HCT116 (cell line): ENCODE results near the gene TRDN. TPM values are rescaled to one million over a fixed set of nuclear protein-coding genes. Genes with fewer than 3 reads are reported as not detected.

ENCODE experiments used
- ATAC-seq: fragments of 200-7000 bp; cut with Tn5 transposase; 2 replicates; pipeline ENCODE4 v1.9.1; 2020; ENCODE audit warnings: mild to moderate bottlenecking, moderate library complexity
- BruUV-seq: library from RNA; stranded (reverse); fragments of 400-500 nt; replicated peaks from 2 replicates; lab custom pipeline; 2021; lab: Mats Ljungman, UMichigan
- CTCF ChIA-PET: fragments of 300-600 bp; sonication (Branson Sonifier 250); formaldehyde crosslinking; loops from one replicate; lab custom pipeline; 2021; ENCODE audit warnings: antibody characterized with exemption; lab: Charles Lee
- POLR2A ChIA-PET: fragments of 300-600, 350-600 bp; sonication (Branson Sonifier 250); formaldehyde crosslinking; loops from one replicate; lab custom pipeline; 2021; ENCODE audit warnings: antibody characterized with exemption; lab: Charles Lee
- RAD21 ChIA-PET, 2 experiments: fragments of 300-600 bp; sonication (Branson Sonifier 250); formaldehyde crosslinking; loops; one replicate each; lab custom pipeline; 2023; ENCODE audit warnings: low total read pairs in 2 of 2; ENCODE audit not compliant: uncharacterized antibody in 2 of 2, unreplicated experiment in 2 of 2, low non-redundant PET in 1 of 2; lab: Charles Lee
- DNase-seq: peaks from one replicate; pipeline ENCODE4 v3.0.0-alpha.2; 2010; ENCODE audit warnings: low read depth, low spot score
- H2AFZ ChIP-seq: fragments of 200-600 bp; shearing (Covaris generic), sonication (generic); 2 replicates; pipeline ENCODE4 v1.6.1; 2017; ENCODE audit warnings: low read depth, mixed run types, mixed read lengths, antibody characterized with exemption, low read length; ENCODE audit not compliant: poor library complexity, severe bottlenecking
- H3K27ac ChIP-seq: 2 replicates; pipeline ENCODE4 v1.5.1; 2012; ENCODE audit warnings: low read depth, low read length
- H3K27me3 ChIP-seq: fragments of 200-600 bp; sonication (generic); 2 replicates; pipeline ENCODE4 v1.6.1; 2016; ENCODE audit warnings: mixed run types, low read length, mixed read lengths; ENCODE audit not compliant: insufficient read depth
- H3K36me3 ChIP-seq, 2 experiments: fragments of 200-500 bp in 1 of 2; fragments of 200-600 bp in 1 of 2; sonication (Bioruptor generic) in 1 of 2; sonication (generic) in 1 of 2; 2 replicates each; pipeline versions ENCODE4 v1.5.1 to v1.6.1; 2014 to 2016; ENCODE audit warnings: low read length in 2 of 2, inconsistent platforms in 1 of 2, mixed read lengths in 1 of 2, mixed run types in 1 of 2; ENCODE audit not compliant: insufficient read depth in 2 of 2, control insufficient read depth in 1 of 2
- H3K4me1 ChIP-seq, 2 experiments: fragments of 200-600 bp in 1 of 2; sonication (generic) in 1 of 2; 2 replicates each; pipeline versions ENCODE4 v1.5.1 to v1.6.1; 2012 to 2017; ENCODE audit warnings: low read length in 2 of 2, inconsistent platforms in 1 of 2, mild to moderate bottlenecking in 1 of 2, mixed read lengths in 1 of 2, mixed run types in 1 of 2, moderate library complexity in 1 of 2; ENCODE audit not compliant: insufficient read depth in 2 of 2, control insufficient read depth in 1 of 2
- H3K4me2 ChIP-seq: fragments of 200-600 bp; sonication (generic); 2 replicates; pipeline ENCODE4 v1.6.1; 2017; ENCODE audit warnings: mixed run types, low read length, mixed read lengths
- H3K4me3 ChIP-seq, 2 experiments: fragments of 200-600 bp in 1 of 2; sonication (generic) in 1 of 2; replicated peaks in 1 of 2; 2 replicates each; pipeline ENCODE4 v1.5.1; 2011 to 2016; ENCODE audit warnings: low read length in 2 of 2, control low read depth in 1 of 2, low read depth in 1 of 2, mild to moderate bottlenecking in 1 of 2, mixed read lengths in 1 of 2, mixed run types in 1 of 2
- H3K79me2 ChIP-seq: fragments of 200-600 bp; sonication (generic); 2 replicates; pipeline ENCODE4 v1.6.1; 2017; ENCODE audit warnings: mild to moderate bottlenecking, mixed run types, low read length, moderate library complexity, mixed read lengths; ENCODE audit not compliant: insufficient read depth
- H3K9ac ChIP-seq: fragments of 200-600 bp; sonication (generic); 2 replicates; pipeline ENCODE4 v1.6.1; 2016; ENCODE audit warnings: low read length, mixed read lengths
- H3K9me2 ChIP-seq: fragments of 200-600 bp; sonication (generic), shearing (Covaris generic); 2 replicates; pipeline ENCODE4 v1.6.1; 2017; ENCODE audit warnings: mixed run types, mild to moderate bottlenecking, moderate library complexity; ENCODE audit not compliant: insufficient read depth
- H3K9me3 ChIP-seq, 2 experiments: fragments of 200-500 bp in 1 of 2; fragments of 200-600 bp in 1 of 2; sonication (Bioruptor generic) in 1 of 2; sonication (generic) in 1 of 2; 2 replicates each; pipeline ENCODE4 v1.6.1; 2014 to 2017; ENCODE audit warnings: low read length in 2 of 2, mixed read lengths in 2 of 2, inconsistent platforms in 1 of 2, low read depth in 1 of 2, mild to moderate bottlenecking in 1 of 2, mixed run types in 1 of 2, moderate library complexity in 1 of 2; ENCODE audit not compliant: control insufficient read depth in 1 of 2, insufficient read depth in 1 of 2
- H4K20me1 ChIP-seq: fragments of 200-600 bp; sonication (generic), shearing (Covaris generic); 2 replicates; pipeline ENCODE4 v1.6.1; 2017; ENCODE audit warnings: mixed run types, mild to moderate bottlenecking, moderate library complexity; ENCODE audit not compliant: insufficient read depth
- ATF3 ChIP-seq: IDR thresholded peaks from 2 replicates; pipeline ENCODE4 v1.6.1; 2012
- CBX3 ChIP-seq: IDR thresholded peaks from 2 replicates; pipeline ENCODE4 v1.6.1; 2012; ENCODE audit warnings: low read depth
- CEBPB ChIP-seq: IDR thresholded peaks from 2 replicates; pipeline ENCODE4 v1.6.1; 2012; ENCODE audit warnings: low read depth
- EGR1 ChIP-seq: IDR thresholded peaks from 2 replicates; pipeline ENCODE4 v1.6.1; 2012; ENCODE audit warnings: low read depth
- ELF1 ChIP-seq: IDR thresholded peaks from 2 replicates; pipeline ENCODE4 v1.6.1; 2012; ENCODE audit warnings: low read depth, borderline replicate concordance
- EZH2 ChIP-seq: fragments of 200-600 bp; sonication (generic); IDR thresholded peaks from 2 replicates; pipeline ENCODE4 v1.6.1; 2017; ENCODE audit warnings: antibody characterized with exemption, mixed run types
- FOSL1 ChIP-seq: IDR thresholded peaks from 2 replicates; pipeline ENCODE4 v1.6.1; 2012; ENCODE audit warnings: low read depth
- JUND ChIP-seq: IDR thresholded peaks from 2 replicates; pipeline ENCODE4 v1.6.1; 2012
- MAX ChIP-seq: IDR thresholded peaks from 2 replicates; pipeline ENCODE4 v1.6.1; 2012
- POLR2A ChIP-seq: IDR thresholded peaks from 2 replicates; pipeline ENCODE4 v1.7.0; 2011; ENCODE audit warnings: borderline replicate concordance; ENCODE audit not compliant: insufficient read depth, insufficient read length; ENCODE audit errors: extremely low read depth
- POLR2AphosphoS5 ChIP-seq: IDR thresholded peaks from 2 replicates; pipeline ENCODE4 v1.6.1; 2011; ENCODE audit warnings: mild to moderate bottlenecking, low read depth, low read length, moderate library complexity
- RAD21 ChIP-seq: IDR thresholded peaks from 2 replicates; pipeline ENCODE4 v1.6.1; 2012; ENCODE audit warnings: low read depth, mild to moderate bottlenecking
- SIN3A ChIP-seq: IDR thresholded peaks from 2 replicates; pipeline ENCODE4 v1.6.1; 2012; ENCODE audit warnings: low read depth
- SP1 ChIP-seq: IDR thresholded peaks from 2 replicates; pipeline ENCODE4 v1.6.1; 2012; ENCODE audit warnings: low read depth
- SRF ChIP-seq: IDR thresholded peaks from 2 replicates; pipeline ENCODE4 v1.6.1; 2012; ENCODE audit warnings: low read depth
- TCF7L2 ChIP-seq: IDR thresholded peaks from 2 replicates; pipeline ENCODE4 v1.7.0; 2011; ENCODE audit warnings: borderline replicate concordance, inconsistent platforms; ENCODE audit not compliant: insufficient read depth, insufficient read length; ENCODE audit errors: extremely low read depth
- YY1 ChIP-seq: IDR thresholded peaks from 2 replicates; pipeline ENCODE4 v1.6.1; 2011; ENCODE audit warnings: low read length, low read depth, moderate library complexity, mild to moderate bottlenecking; ENCODE audit not compliant: insufficient replicate concordance; ENCODE audit errors: extremely low read depth
- ZBTB33 ChIP-seq: IDR thresholded peaks from 2 replicates; pipeline ENCODE4 v1.6.1; 2011; ENCODE audit warnings: mild to moderate bottlenecking, low read length, moderate library complexity; ENCODE audit not compliant: insufficient replicate concordance; ENCODE audit errors: extremely low read depth
- ZFX ChIP-seq: fragments of 450-650 bp; IDR thresholded peaks from 2 replicates; pipeline ENCODE4 v1.6.1; 2017
- ZNF274 ChIP-seq: fragments of 200-500 bp; sonication (Bioruptor generic); IDR thresholded peaks from 2 replicates; pipeline ENCODE4 v1.6.1; 2014; ENCODE audit warnings: mild to moderate bottlenecking, low read depth, low read length, inconsistent platforms
- intact Hi-C: fragments of 100-400 bp; cut with micrococcal nuclease; formaldehyde crosslinking; loops from 2 replicates; pipeline ENCODE4 v1.10.0; 2022
- total RNA-seq: library from RNA; stranded (reverse); gene quantifications from one replicate; pipeline ENCODE4 v1.2.1, GENCODE V29; 2021; ENCODE audit not compliant: unreplicated experiment
- TF ChIP-seq, protein P1 (sequence below), 3 experiments: fragments of 200-600 bp in 1 of 3; sonication (generic) in 1 of 3; IDR thresholded peaks in 2 of 3; conservative IDR thresholded peaks in 1 of 3; 2 replicates each; pipeline ENCODE4 v1.5.1; 2012 to 2017; ENCODE audit warnings: low read depth in 2 of 3, low read length in 2 of 3, antibody characterized with exemption in 1 of 3, borderline replicate concordance in 1 of 3, control low read depth in 1 of 3, mild to moderate bottlenecking in 1 of 3, mixed read lengths in 1 of 3, mixed run types in 1 of 3, moderate library complexity in 1 of 3; ENCODE audit not compliant: insufficient read depth in 1 of 3

Gene TRDN
- total RNA-seq, 1 experiment from 2014 or later, result not detected

DNA sequence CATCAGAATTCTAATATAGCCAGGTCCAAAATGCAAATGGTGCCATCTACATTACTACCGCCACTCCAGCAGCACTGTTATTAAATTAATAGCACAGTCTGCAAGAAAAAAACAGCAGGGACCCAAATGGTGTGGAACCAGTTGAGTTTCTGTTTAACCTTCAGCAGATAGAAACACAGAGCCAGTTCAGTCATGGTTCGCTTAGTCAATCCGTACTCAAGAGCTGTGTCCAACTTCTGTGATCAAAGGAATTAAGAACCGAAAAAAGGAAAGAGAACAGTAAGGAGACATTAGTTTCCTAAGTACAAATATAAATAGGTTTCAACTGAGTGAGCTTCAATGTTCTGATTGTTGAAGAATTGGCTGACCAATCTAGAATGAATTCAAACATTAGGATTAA, 107.7 kb downstream of the TRDN start:
- ChIA-PET RAD21 (no interaction called here), POLR2A (interaction anchor here (1.3 kb wide), 1 partner anchor 20 kb away, joined by 4 read pairs; no protein-coding TSS in a partner anchor)
- no TSS peak for BruUV-seq

DNA sequence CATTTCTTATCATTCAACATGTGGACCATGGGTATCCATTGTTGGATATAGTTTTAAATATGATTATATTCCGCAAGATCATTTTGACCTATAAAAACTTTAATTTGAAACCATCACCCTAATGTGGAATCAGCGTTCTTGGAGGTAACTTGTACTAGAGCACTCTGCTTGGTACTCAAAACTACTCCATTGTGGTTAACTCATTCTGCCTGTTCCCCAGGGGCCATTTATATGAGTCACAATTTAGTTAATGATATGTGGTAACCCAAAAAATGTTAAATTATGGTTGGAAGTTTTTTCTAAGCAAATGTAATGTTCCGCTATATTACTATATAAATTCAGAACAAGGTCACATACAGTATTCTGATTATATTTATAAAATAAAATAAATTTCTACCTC, 109.3 kb downstream of the TRDN start:
- Histone ChIP-seq H3K9me3 (no peaks in the 10 kb centered on the region), H4K20me1 (no peaks in the 10 kb centered on the region; the same call in 1 of the 2 replicates), H2AFZ (no peak overlapping the region), H3K79me2 (no peaks in the 10 kb centered on the region), H3K4me1 (no peaks in the 10 kb centered on the region), H3K9me2 (no peaks in the 10 kb centered on the region), H3K36me3 (no peaks in the 10 kb centered on the region), H3K27ac (no peak overlapping the region), H3K9ac (no peak overlapping the region), H3K4me2 (no peak overlapping the region), H3K4me3 (no peak overlapping the region), H3K27me3 (no peaks in the 10 kb centered on the region)
- ChIA-PET POLR2A (no interaction called here), RAD21 (no interaction called here), CTCF (no interaction called here)
- ATAC-seq (no peak), DNase-seq (no peak)
- BruUV-seq, result no TSS peak
- intact Hi-C loops, result no loop called here
- TF ChIP-seq SP1, result no peak
- TF ChIP-seq POLR2AphosphoS5, result no peak
- no peak for TF ChIP-seq ZBTB33
- no peak for TF ChIP-seq ZNF274
- no peak for TF ChIP-seq ATF3
- no peak for TF ChIP-seq POLR2A
- TF ChIP-seq TCF7L2, result no peak
- TF ChIP-seq SIN3A, result no peak
- TF ChIP-seq, protein P1, sequence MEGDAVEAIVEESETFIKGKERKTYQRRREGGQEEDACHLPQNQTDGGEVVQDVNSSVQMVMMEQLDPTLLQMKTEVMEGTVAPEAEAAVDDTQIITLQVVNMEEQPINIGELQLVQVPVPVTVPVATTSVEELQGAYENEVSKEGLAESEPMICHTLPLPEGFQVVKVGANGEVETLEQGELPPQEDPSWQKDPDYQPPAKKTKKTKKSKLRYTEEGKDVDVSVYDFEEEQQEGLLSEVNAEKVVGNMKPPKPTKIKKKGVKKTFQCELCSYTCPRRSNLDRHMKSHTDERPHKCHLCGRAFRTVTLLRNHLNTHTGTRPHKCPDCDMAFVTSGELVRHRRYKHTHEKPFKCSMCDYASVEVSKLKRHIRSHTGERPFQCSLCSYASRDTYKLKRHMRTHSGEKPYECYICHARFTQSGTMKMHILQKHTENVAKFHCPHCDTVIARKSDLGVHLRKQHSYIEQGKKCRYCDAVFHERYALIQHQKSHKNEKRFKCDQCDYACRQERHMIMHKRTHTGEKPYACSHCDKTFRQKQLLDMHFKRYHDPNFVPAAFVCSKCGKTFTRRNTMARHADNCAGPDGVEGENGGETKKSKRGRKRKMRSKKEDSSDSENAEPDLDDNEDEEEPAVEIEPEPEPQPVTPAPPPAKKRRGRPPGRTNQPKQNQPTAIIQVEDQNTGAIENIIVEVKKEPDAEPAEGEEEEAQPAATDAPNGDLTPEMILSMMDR (IDR thresholded peaks at IDR 0.05 in 2 of 3, conservative IDR thresholded peaks at IDR 0.05 in 1 of 3; ENCODE audit: borderline replicate concordance in 1 of 3, insufficient read depth in 1 of 3, low read depth in 2 of 3, low read length in 2 of 3), result no peak
- TF ChIP-seq RAD21, result no peak
- TF ChIP-seq EZH2, result no peak

More for the DNA sequence above, 107.7 kb downstream of the TRDN start:
- Histone ChIP-seq H3K4me1 (no peaks in the 10 kb centered on the region), H3K27me3 (no peaks in the 10 kb centered on the region), H3K4me3 (no peak overlapping the region), H3K36me3 (no peaks in the 10 kb centered on the region), H3K9me2 (no peaks in the 10 kb centered on the region), H3K4me2 (no peak overlapping the region), H3K9me3 (no peaks in the 10 kb centered on the region), H2AFZ (no peak overlapping the region), H3K79me2 (no peaks in the 10 kb centered on the region), H3K27ac (no peak overlapping the region), H3K9ac (no peak overlapping the region), H4K20me1 (no peaks in the 10 kb centered on the region; the same call in 1 of the 2 replicates)
- no peak for TF ChIP-seq JUND
- no peak for TF ChIP-seq FOSL1
- no peak for TF ChIP-seq RAD21
- no peak for TF ChIP-seq MAX
- TF ChIP-seq TCF7L2, result no peak
- no peak for TF ChIP-seq EGR1
- TF ChIP-seq SRF, result no peak
- no peak for TF ChIP-seq YY1
- no peak for TF ChIP-seq EZH2
- TF ChIP-seq CBX3, result no peak
- no peak for TF ChIP-seq ELF1
- no peak for TF ChIP-seq ZFX
- no peak for TF ChIP-seq CEBPB
- DNase-seq, result no peak
- intact Hi-C loops, result no loop called here
- CTCF ChIA-PET, result no interaction called here
- no peak for ATAC-seq
